Right atrium auricular region (tissue), 2 donors: ENCODE data around the gene RHBDF2. TPM values are rescaled to one million over a fixed set of nuclear protein-coding genes. Genes with fewer than 3 reads are reported as not detected.
"Not testable (repeated sequence)": the region's sequence is repeated elsewhere in the genome, so short reads cannot be mapped to it uniquely, and the experiment has no call there.

Source experiments
- DNase-seq: peaks from one replicate; pipeline ENCODE4 v3.0.0-alpha.2; 2019; ENCODE audit warnings: low spot score
- H3K27ac ChIP-seq, 2 donors: fragments of 200-600 bp; sonication (generic); 1 replicate in 1 of 2; 2 replicates in 1 of 2; pipeline ENCODE4 v1.5.1; 2016 to 2019
- H3K27me3 ChIP-seq, 2 donors: fragments of 200-600 bp; sonication (generic); one replicate each; pipeline versions ENCODE4 v1.5.1 to v1.6.0; 2017 to 2019
- H3K36me3 ChIP-seq: fragments of 200-600 bp; sonication (generic); one replicate; pipeline ENCODE4 v1.5.1; 2016
- H3K4me1 ChIP-seq, 2 donors: fragments of 200-600 bp; sonication (generic); one replicate each; pipeline versions ENCODE4 v1.5.1 to v1.6.0; 2017 to 2019
- H3K4me3 ChIP-seq, 2 donors: fragments of 200-600 bp; sonication (generic); 1 replicate in 1 of 2; 2 replicates in 1 of 2; pipeline ENCODE4 v1.5.1; 2017 to 2019; ENCODE audit warnings: mild to moderate bottlenecking in 1 of 2, moderate library complexity in 1 of 2
- H3K9me3 ChIP-seq, 2 donors: fragments of 200-600 bp; sonication (generic); one replicate each; pipeline ENCODE4 v1.5.1; 2019
- CTCF ChIP-seq, 2 donors: fragments of 200-600 bp; sonication (generic); IDR thresholded peaks; one replicate each; pipeline ENCODE4 v1.5.1; 2019; ENCODE audit warnings: antibody characterized with exemption in 2 of 2
- total RNA-seq, 2 donors: library from RNA; depleted of rRNA; stranded (reverse); fragments of >200 nt; gene quantifications; one replicate each; pipeline ENCODE4 v1.1.0, GENCODE V29; 2016

Gene RHBDF2
- total RNA-seq, 2 donors from 2014 or later, result 13.6 to 14.8 TPM

DNA sequence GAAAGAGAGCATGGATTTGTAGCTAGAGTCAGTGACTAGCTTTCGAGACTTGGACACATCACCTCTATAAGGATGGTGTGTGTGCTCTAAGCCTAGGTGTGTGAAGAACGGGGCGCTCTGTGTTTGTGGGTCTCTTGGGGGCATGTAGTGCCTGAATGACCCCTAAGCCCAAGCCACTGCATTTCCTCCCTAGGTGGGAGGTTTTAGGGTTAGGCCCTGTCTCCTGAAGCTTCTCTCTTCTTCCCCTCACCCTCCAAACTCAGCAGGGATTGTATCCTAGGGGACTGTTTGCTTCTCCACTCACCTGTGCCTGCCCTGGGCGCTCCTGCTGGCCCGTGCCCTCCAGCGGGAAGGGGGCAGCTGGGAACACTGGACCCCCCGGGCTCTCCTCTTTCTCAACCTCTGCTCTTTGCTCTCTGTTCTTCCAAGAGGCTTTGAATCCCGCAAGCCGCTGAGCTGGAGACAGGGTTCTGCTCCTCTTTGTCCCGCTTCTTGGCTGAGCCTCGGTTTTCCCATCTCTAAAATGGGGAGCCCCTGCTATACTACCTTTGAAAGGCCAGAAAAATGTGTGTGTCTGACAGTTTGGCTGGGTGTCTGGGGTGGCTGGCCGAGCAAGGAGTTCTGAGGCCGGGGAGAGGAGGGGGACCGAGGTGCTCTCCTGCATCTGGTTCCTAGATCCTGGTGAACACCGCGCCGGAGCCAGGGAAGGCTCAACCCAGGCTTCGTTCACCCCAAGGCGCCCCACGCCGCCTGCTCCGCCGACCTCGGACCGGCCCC, 35.5 kb upstream of the RHBDF2 start:
- Histone ChIP-seq H3K9me3 (no peaks in the 10 kb centered on the region), H3K4me3 (peak overlapping the region; percentile 52 to 62), H3K36me3 (no peaks in the 10 kb centered on the region), H3K27ac (peak overlapping the region; percentile 85 to 89), H3K4me1 (peaks cover 0 to 71% of the 10 kb centered on the region in 2 donors), H3K27me3 (no peaks in the 10 kb centered on the region)
- no peak for TF ChIP-seq CTCF (IDR thresholded peaks at IDR 0.05)
- DNase-seq, result no peak

- TF ChIP-seq CTCF (IDR thresholded peaks at IDR 0.05), result no peak
- Histone ChIP-seq H3K27ac (peak overlapping the region; percentile 85 to 89), H3K27me3 (no peaks in the 10 kb centered on the region), H3K4me1 (peaks cover 0 to 71% of the 10 kb centered on the region in 2 donors), H3K4me3 (peak overlapping the region; percentile 52 to 62), H3K9me3 (no peaks in the 10 kb centered on the region), H3K36me3 (peaks cover 7% of the 10 kb centered on the region)
- no peak for DNase-seq
These were observed 34.7 kb upstream of the RHBDF2 start for GRCh38 chr17:76535788-76536510.

- H3K27me3 ChIP-seq, result no peaks in the 10 kb centered on the region
- H3K36me3 ChIP-seq, result peaks cover 8% of the 10 kb centered on the region
- DNase-seq, result no peak
- peak overlapping the region in 1 of 2 donors; percentile 62 for H3K4me3 ChIP-seq
- TF ChIP-seq CTCF (IDR thresholded peaks at IDR 0.05), result no peak
- H3K4me1 ChIP-seq, result peaks cover 0 to 73% of the 10 kb centered on the region in 2 donors
- no peaks in the 10 kb centered on the region for H3K9me3 ChIP-seq
- peak overlapping the region; percentile 85 to 89 for H3K27ac ChIP-seq
These were observed 33.9 kb upstream of the RHBDF2 start for GRCh38 chr17:76534831-76535732.

- DNase-seq, H3K36me3 ChIP-seq, H3K27me3 ChIP-seq, H3K4me3 ChIP-seq, H3K9me3 ChIP-seq: not testable (repeated sequence)
- peaks cover 0 to 73% of the 10 kb centered on the region in 2 donors for H3K4me1 ChIP-seq
- peak overlapping the region in 1 of 2 donors; percentile 89 for H3K27ac ChIP-seq
These were observed 32.6 kb upstream of the RHBDF2 start for GRCh38 chr17:76533640-76534359.

DNA sequence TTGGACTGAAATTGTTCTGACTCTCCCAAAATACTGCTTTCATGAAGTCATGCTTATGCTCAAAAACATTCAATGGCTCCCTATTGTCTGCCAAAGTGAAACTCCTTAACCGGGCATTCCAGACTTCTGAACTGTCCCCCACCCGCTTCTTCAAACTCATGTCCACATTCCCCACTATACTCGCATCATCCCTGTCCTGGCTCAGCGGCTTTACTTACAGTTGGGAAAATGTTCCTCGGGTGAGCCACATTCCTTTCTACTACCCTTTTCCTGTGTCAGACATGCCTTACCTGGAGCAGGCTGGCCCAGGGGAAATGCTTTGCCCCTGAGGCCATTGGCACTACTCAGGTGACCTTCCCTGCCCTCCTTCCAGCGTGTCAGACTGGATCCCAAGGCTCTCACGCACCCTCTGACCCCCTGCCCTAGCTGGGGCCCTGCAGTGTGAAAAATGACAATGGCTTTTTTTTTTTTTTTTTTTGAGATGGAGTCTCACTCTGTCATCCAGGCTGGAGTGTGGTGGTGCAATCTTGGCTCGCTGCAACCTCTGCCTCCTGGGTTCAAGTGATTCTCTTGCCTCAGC, 30.9 kb upstream of the RHBDF2 start:
- TF ChIP-seq CTCF (IDR thresholded peaks at IDR 0.05), result no peak
- Histone ChIP-seq H3K27ac (peak overlapping the region; percentile 94), H3K27me3 (no peaks in the 10 kb centered on the region), H3K9me3 (no peaks in the 10 kb centered on the region), H3K36me3 (peaks cover 8% of the 10 kb centered on the region), H3K4me1 (peaks cover 0 to 76% of the 10 kb centered on the region in 2 donors), H3K4me3 (no peak overlapping the region)
- DNase-seq, result no peak
